NB4 (cell line): ENCODE measurements around the gene MTHFD1.
A peak's percentile ranks its signal among the peaks of the same experiment; 100 is the strongest.

Source experiments
- DNase-seq: peaks from one replicate; pipeline ENCODE4 v3.0.0; 2010; ENCODE audit warnings: low read depth
- H3K4me3 ChIP-seq: one replicate; pipeline ENCODE4 v1.5.1; 2011; ENCODE audit warnings: mild to moderate bottlenecking, low read depth, low read length, moderate library complexity
- CTCF ChIP-seq: IDR thresholded peaks from one replicate; pipeline ENCODE4 v1.5.1; 2012; ENCODE audit warnings: low read depth, low read length
- MAX ChIP-seq: IDR thresholded peaks from 2 replicates; pipeline ENCODE4 v1.6.1; 2011; ENCODE audit warnings: low read depth, low read length
- MYC ChIP-seq: IDR thresholded peaks from 2 replicates; pipeline ENCODE4 v1.6.1; 2011; ENCODE audit warnings: low read depth, low read length
- POLR2A ChIP-seq: IDR thresholded peaks from 2 replicates; pipeline ENCODE4 v1.6.1; 2011; ENCODE audit warnings: mild to moderate bottlenecking; ENCODE audit not compliant: insufficient read length; ENCODE audit errors: extremely low read depth

Gene MTHFD1

GRCh38 chr14:64401949-64402348, 13.8 kb downstream of the MTHFD1 start:
- DNase-seq = no peak
- H3K4me3 ChIP-seq = no peak overlapping the region
- TF ChIP-seq MYC (no peak), CTCF (no peak), MAX (no peak), POLR2A (no peak)

- TF ChIP-seq CTCF = no peak
- no peak for TF ChIP-seq MYC
- no peak for TF ChIP-seq MAX
- TF ChIP-seq POLR2A = no peak
- DNase-seq = no peak
- no peak overlapping the region for H3K4me3 ChIP-seq
Observed at GRCh38 chr14:64405295-64405694, 17.1 kb downstream of the MTHFD1 start.

- no peak for DNase-seq
- no peak for TF ChIP-seq CTCF
- H3K4me3 ChIP-seq = no peak overlapping the region
Observed at GRCh38 chr14:64407329-64407728, 19.2 kb downstream of the MTHFD1 start.

- no peak for TF ChIP-seq POLR2A
- no peak for TF ChIP-seq MYC
- no peak for TF ChIP-seq MAX
- TF ChIP-seq CTCF = no peak
- DNase-seq = no peak
- no peak overlapping the region for H3K4me3 ChIP-seq
Observed at GRCh38 chr14:64409126-64409920, 21.2 kb downstream of the MTHFD1 start.

GRCh38 chr14:64410084-64410774, 22.1 kb downstream of the MTHFD1 start:
- TF ChIP-seq POLR2A = no peak
- TF ChIP-seq MAX = no peak
- TF ChIP-seq CTCF = no peak
- DNase-seq = peak; percentile 37
- no peak overlapping the region for H3K4me3 ChIP-seq

GRCh38 chr14:64411001-64411400, 22.8 kb downstream of the MTHFD1 start:
- no peak for TF ChIP-seq CTCF
- DNase-seq = no peak
- no peak overlapping the region for H3K4me3 ChIP-seq
